Keratinocyte (primary cell): ENCODE measurements around the gene ANXA11. TPM values are rescaled to one million over a fixed set of nuclear protein-coding genes. Genes with fewer than 3 reads are reported as not detected.

Experiments
- DNase-seq: peaks from one replicate; pipeline ENCODE4 v3.0.0-alpha.2; 2011; ENCODE audit warnings: low read depth, missing footprints, low spot score
- FAIRE-seq: peaks from 2 replicates; lab custom pipeline; 2011; peaks lifted over from hg19 to GRCh38; lab: Jason Lieb, UNC
- H2AFZ ChIP-seq: 2 replicates; pipeline ENCODE4 v1.6.0; 2012; ENCODE audit warnings: low read length, control low read depth, inconsistent platforms; ENCODE audit not compliant: control insufficient read depth
- H3K27ac ChIP-seq: 2 replicates; pipeline ENCODE4 v1.5.1; 2011; ENCODE audit warnings: low read length; ENCODE audit not compliant: control insufficient read depth, insufficient read depth
- H3K27me3 ChIP-seq: 3 replicates; pipeline ENCODE4 v1.6.0; 2011; ENCODE audit warnings: low read length; ENCODE audit not compliant: control insufficient read depth, insufficient read depth; ENCODE audit errors: extremely low read depth
- H3K36me3 ChIP-seq, 2 experiments: 2 replicates in 1 of 2; 3 replicates in 1 of 2; pipeline ENCODE4 v1.5.1; 2011; ENCODE audit warnings: low read length in 2 of 2, mild to moderate bottlenecking in 1 of 2; ENCODE audit not compliant: control insufficient read depth in 2 of 2, insufficient read depth in 2 of 2; ENCODE audit errors: extremely low read depth in 1 of 2
- H3K4me1 ChIP-seq: 3 replicates; pipeline ENCODE4 v1.5.1; 2011; ENCODE audit warnings: low read length; ENCODE audit not compliant: control insufficient read depth, insufficient read depth; ENCODE audit errors: extremely low read depth
- H3K4me2 ChIP-seq: 3 replicates; pipeline ENCODE4 v1.6.0; 2011; ENCODE audit warnings: low read depth, low read length; ENCODE audit not compliant: control insufficient read depth, insufficient read depth; ENCODE audit errors: extremely low read depth
- H3K4me3 ChIP-seq, 3 experiments: fragments of 200-600 bp in 1 of 3; sonication (generic) in 1 of 3; 2 replicates in 2 of 3; 3 replicates in 1 of 3; pipeline ENCODE4 v1.5.1; 2011 to 2016; ENCODE audit warnings: low read length in 3 of 3, mild to moderate bottlenecking in 3 of 3, control low read depth in 2 of 3, inconsistent platforms in 1 of 3, low read depth in 1 of 3, mixed read lengths in 1 of 3, mixed run types in 1 of 3, moderate library complexity in 1 of 3; ENCODE audit not compliant: control insufficient read depth in 2 of 3, insufficient read depth in 2 of 3; ENCODE audit errors: extremely low read depth in 1 of 3
- H3K79me2 ChIP-seq: 2 replicates; pipeline ENCODE4 v1.6.0; 2012; ENCODE audit warnings: low read length; ENCODE audit not compliant: control insufficient read depth, insufficient read depth
- H3K9ac ChIP-seq: 3 replicates; pipeline ENCODE4 v1.6.0; 2011; ENCODE audit warnings: low read length; ENCODE audit not compliant: control insufficient read depth, insufficient read depth; ENCODE audit errors: extremely low read depth
- H3K9me1 ChIP-seq: 3 replicates; pipeline ENCODE4 v1.6.0; 2011; ENCODE audit warnings: low read length; ENCODE audit not compliant: control insufficient read depth, insufficient read depth; ENCODE audit errors: extremely low read depth
- H3K9me3 ChIP-seq: 2 replicates; pipeline ENCODE4 v1.5.1; 2012; ENCODE audit warnings: low read depth, low read length; ENCODE audit not compliant: control insufficient read depth
- H4K20me1 ChIP-seq: 3 replicates; pipeline ENCODE4 v1.6.0; 2011; ENCODE audit warnings: low read length; ENCODE audit not compliant: control insufficient read depth, insufficient read depth; ENCODE audit errors: extremely low read depth
- CTCF ChIP-seq, 3 experiments: IDR thresholded peaks in 1 of 3; conservative IDR thresholded peaks in 1 of 3; optimal IDR thresholded peaks in 1 of 3; 2 replicates in 2 of 3; 3 replicates in 1 of 3; pipeline versions ENCODE3 to v1.5.1; 2011; ENCODE audit warnings: low read length in 3 of 3, mild to moderate bottlenecking in 3 of 3, moderate library complexity in 2 of 3, control low read depth in 1 of 3, inconsistent platforms in 1 of 3; ENCODE audit not compliant: insufficient read depth in 2 of 3; ENCODE audit errors: extremely low read depth in 1 of 3
- EZH2 ChIP-seq: IDR thresholded peaks from one replicate; pipeline ENCODE4 v1.6.1; 2012; ENCODE audit warnings: inconsistent platforms, mild to moderate bottlenecking, low read length, moderate library complexity
- dilution Hi-C: fragments of 300-500 bp; cut with MboI; formaldehyde crosslinking; loops from one replicate; pipeline ENCODE4 v1.7.0; 2020; ENCODE audit warnings: low sequenced_read_pairs; ENCODE audit not compliant: extremely low pct_ligation_motif_present
- polyA plus RNA-seq, 5 experiments: library from polyadenylated mRNA; depleted of rRNA in 3 of 5; stranded (reverse) in 3 of 5; stranded (forward) in 1 of 5; unstranded in 1 of 5; fragments of >200 nt; gene quantifications; 1 replicate in 1 of 5; 2 replicates in 3 of 5; 3 replicates in 1 of 5; pipeline versions ENCODE4 v1.2.1 to v1.2.3, GENCODE V29; 2011 to 2012; ENCODE audit warnings: missing spikeins in 2 of 5, low read depth in 1 of 5, low replicate concordance in 1 of 5

Gene ANXA11
- polyA plus RNA-seq, 1 donor (not counting 4 experiments of a cell fraction or from before 2014, with no cell fraction given), result 97.9 TPM

DNA sequence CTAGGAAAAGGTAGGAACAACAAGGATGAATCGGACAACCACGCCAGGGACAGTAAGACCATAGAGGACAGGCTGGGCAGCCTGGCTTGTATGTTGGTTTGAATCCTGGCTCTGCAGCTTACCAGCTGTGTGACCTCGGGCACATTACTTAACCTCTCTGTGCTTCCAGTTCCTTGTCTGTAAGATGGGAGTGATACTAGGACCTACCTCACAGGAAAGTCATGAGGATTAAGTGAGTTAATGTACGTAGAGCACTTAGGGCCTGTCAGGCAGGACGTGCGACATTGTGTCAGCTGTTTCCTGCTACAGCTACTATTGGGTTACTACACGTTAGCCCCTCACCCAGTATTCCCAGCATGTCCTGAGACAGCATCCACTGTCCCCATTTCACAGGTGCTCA is 40.7 kb downstream of the ANXA11 start:
- Histone ChIP-seq H3K27ac (peak overlapping the region; percentile 70), H2AFZ (no peak overlapping the region), H3K9me3 (no peaks in the 10 kb centered on the region), H3K4me3 (no peak overlapping the region), H3K27me3 (no peaks in the 10 kb centered on the region), H3K36me3 (peaks cover 21 to 25% of the 10 kb centered on the region in 2 experiments), H3K9me1 (no peaks in the 10 kb centered on the region), H3K4me1 (peaks cover 35% of the 10 kb centered on the region), H4K20me1 (peaks cover under 1% of the 10 kb centered on the region), H3K9ac (no peak overlapping the region), H3K4me2 (no peak overlapping the region), H3K79me2 (no peaks in the 10 kb centered on the region)
- no peak for DNase-seq
- FAIRE-seq, result peak; percentile 57
- TF ChIP-seq CTCF (optimal IDR thresholded peaks at IDR 0.05 in 1 of 3, IDR thresholded peaks at IDR 0.05 in 1 of 3, conservative IDR thresholded peaks at IDR 0.05 in 1 of 3; ENCODE audit: extremely low read depth in 1 of 3, insufficient read depth in 2 of 3, low read length in 3 of 3) (no peak), EZH2 (no peak)
- dilution Hi-C loops, result no loop called here

DNA sequence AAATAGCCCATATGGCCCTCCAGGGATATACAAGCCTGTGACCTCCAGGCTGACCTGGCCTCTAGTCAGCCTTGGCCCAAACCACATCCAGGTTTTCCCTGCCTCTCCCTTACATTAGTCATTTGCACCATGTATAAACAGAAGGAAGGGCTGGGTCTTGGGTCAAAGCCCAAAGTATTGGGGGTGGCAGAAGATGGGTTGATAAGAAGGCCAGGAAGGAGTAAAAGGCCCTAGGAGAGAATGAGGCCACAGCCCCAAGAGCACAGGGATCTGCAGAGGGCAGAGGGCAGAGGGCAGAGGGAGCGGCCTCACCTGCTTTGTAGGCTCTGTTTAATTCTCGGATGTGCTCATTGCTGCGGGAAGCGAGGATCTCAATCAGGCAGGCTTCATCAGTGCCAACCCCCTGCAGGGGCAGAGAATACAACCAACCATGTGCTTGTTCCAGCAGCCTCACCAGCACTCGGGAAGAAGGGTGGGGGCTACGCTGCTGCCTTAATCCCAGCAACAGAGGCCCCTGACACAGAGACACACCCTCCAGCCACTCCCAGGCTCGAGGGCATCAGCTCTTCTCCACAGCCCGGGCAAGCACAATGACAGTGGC is 41.5 kb downstream of the ANXA11 start:
- no peak for DNase-seq
- peaks cover 43% of the 10 kb centered on the region for H3K4me1 ChIP-seq
- FAIRE-seq, result peak; percentile 39
- no peak overlapping the region for H3K9ac ChIP-seq
- H3K9me3 ChIP-seq, result no peaks in the 10 kb centered on the region
- peak overlapping the region; percentile 41 for H3K4me2 ChIP-seq
- no peak overlapping the region for H3K4me3 ChIP-seq
- peaks cover 2% of the 10 kb centered on the region for H3K9me1 ChIP-seq
- no peaks in the 10 kb centered on the region for H3K79me2 ChIP-seq
- H4K20me1 ChIP-seq, result no peaks in the 10 kb centered on the region
- no peak overlapping the region for H3K27ac ChIP-seq
- TF ChIP-seq EZH2, result no peak
- no peak for TF ChIP-seq CTCF (optimal IDR thresholded peaks at IDR 0.05 in 1 of 3, IDR thresholded peaks at IDR 0.05 in 1 of 3, conservative IDR thresholded peaks at IDR 0.05 in 1 of 3; ENCODE audit: extremely low read depth in 1 of 3, insufficient read depth in 2 of 3, low read length in 3 of 3)
- dilution Hi-C loops, result no loop called here
- H2AFZ ChIP-seq, result no peak overlapping the region
- H3K36me3 ChIP-seq, result peaks cover 22 to 25% of the 10 kb centered on the region in 2 experiments
- H3K27me3 ChIP-seq, result no peaks in the 10 kb centered on the region
